ENCODE measurements around the gene OR8B3. TPM values are rescaled to one million over a fixed set of nuclear protein-coding genes. Genes with fewer than 3 reads are reported as not detected.

OR8B3 gene
- total and polyA plus RNA-seq, 10 of the 15 experiments (the other 5 are each of a cell fraction or from before 2014, with no cell fraction given), result not detected

- BruUV-seq (replicated peaks), result no TSS peak
- Histone ChIP-seq H2AFZ (ENCODE audit: control insufficient read depth, low read depth, low read length) (no peak overlapping the region), H3K36me3 (ENCODE audit: control insufficient read depth in 2 of 2, insufficient read depth in 2 of 2, low read length in 1 of 2) (no peaks in the 10 kb centered on the region), H3K27me3 (replicated peaks in 1 of 2; ENCODE audit: control insufficient read depth in 2 of 2, insufficient read depth in 2 of 2, low read length in 1 of 2) (no peaks in the 10 kb centered on the region; a peak in 3 of 4 replicates), H3K4me3 (no peak overlapping the region), H3K4me2 (ENCODE audit: control insufficient read depth, insufficient read depth) (no peak overlapping the region), H4K20me1 (ENCODE audit: control insufficient read depth, insufficient read depth) (no peaks in the 10 kb centered on the region), H3K9me3 (replicated peaks; ENCODE audit: control insufficient read depth, insufficient read depth, low read length) (no peaks in the 10 kb centered on the region), H3K27ac (ENCODE audit: control insufficient read depth, insufficient read depth) (no peak overlapping the region), H3K9ac (ENCODE audit: control insufficient read depth, insufficient read depth, low read length) (no peak overlapping the region), H3K79me2 (ENCODE audit: control insufficient read depth, insufficient read depth, low read length) (no peaks in the 10 kb centered on the region), H3K4me1 (ENCODE audit: control insufficient read depth, insufficient read depth, low read length) (no peaks in the 10 kb centered on the region)
- RAD21 ChIA-PET (ENCODE audit: unreplicated experiment), result no interaction called here
- no peak for DNase-seq (ENCODE audit: low read depth, low spot score)
- in situ Hi-C loops (cut with MboI), result no loop called here
- 21% methylated on average over 5 of the region's 5 CpGs for whole genome bisulfite sequencing (ENCODE audit: insufficient coverage, insufficient replicate concordance, low lambda C conversion rate, missing lambda C conversion rate)
- ATAC-seq, result no peak
- SMC1A ChIA-PET (ENCODE audit: uncharacterized antibody, unreplicated experiment), result no interaction called here
- CTCF ChIA-PET, result no interaction called here
- POLR2A ChIA-PET, result no interaction called here
- no peak for FAIRE-seq
- intact Hi-C loops (cut with micrococcal nuclease; ENCODE audit: unreplicated experiment), result no loop called here
- TF ChIP-seq EED (IDR thresholded peaks at IDR 0.05; ENCODE audit: low read depth) (no peak), USF1 (IDR thresholded peaks at IDR 0.05; ENCODE audit: borderline replicate concordance, extremely low read length, insufficient read depth, low read depth, low read length) (no peak), ZNF207 (IDR thresholded peaks at IDR 0.05; ENCODE audit: borderline replicate concordance) (no peak), SMAD1 (IDR thresholded peaks at IDR 0.05; ENCODE audit: low read depth, partially characterized antibody) (no peak), RAD21 (IDR thresholded peaks at IDR 0.05; ENCODE audit: insufficient read depth, low read depth, low read length) (no peak), BCL11A (IDR thresholded peaks at IDR 0.05; ENCODE audit: low read depth, low read length) (no peak), SREBF2 (IDR thresholded peaks at IDR 0.05; ENCODE audit: low read length) (no peak), EZH2 (IDR thresholded peaks at IDR 0.05; ENCODE audit: borderline replicate concordance, control insufficient read depth, low read depth, low read length) (no peak), FOXK2 (IDR thresholded peaks at IDR 0.05) (no peak), SUPT20H (IDR thresholded peaks at IDR 0.05; ENCODE audit: borderline replicate concordance, control insufficient read depth, low read depth, low read length) (no peak), ZSCAN29 (IDR thresholded peaks at IDR 0.05) (no peak)
- TF ChIP-seq, protein P1, sequence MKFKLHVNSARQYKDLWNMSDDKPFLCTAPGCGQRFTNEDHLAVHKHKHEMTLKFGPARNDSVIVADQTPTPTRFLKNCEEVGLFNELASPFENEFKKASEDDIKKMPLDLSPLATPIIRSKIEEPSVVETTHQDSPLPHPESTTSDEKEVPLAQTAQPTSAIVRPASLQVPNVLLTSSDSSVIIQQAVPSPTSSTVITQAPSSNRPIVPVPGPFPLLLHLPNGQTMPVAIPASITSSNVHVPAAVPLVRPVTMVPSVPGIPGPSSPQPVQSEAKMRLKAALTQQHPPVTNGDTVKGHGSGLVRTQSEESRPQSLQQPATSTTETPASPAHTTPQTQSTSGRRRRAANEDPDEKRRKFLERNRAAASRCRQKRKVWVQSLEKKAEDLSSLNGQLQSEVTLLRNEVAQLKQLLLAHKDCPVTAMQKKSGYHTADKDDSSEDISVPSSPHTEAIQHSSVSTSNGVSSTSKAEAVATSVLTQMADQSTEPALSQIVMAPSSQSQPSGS (IDR thresholded peaks at IDR 0.05; ENCODE audit: low read length), result no peak
- TF ChIP-seq, protein P2, sequence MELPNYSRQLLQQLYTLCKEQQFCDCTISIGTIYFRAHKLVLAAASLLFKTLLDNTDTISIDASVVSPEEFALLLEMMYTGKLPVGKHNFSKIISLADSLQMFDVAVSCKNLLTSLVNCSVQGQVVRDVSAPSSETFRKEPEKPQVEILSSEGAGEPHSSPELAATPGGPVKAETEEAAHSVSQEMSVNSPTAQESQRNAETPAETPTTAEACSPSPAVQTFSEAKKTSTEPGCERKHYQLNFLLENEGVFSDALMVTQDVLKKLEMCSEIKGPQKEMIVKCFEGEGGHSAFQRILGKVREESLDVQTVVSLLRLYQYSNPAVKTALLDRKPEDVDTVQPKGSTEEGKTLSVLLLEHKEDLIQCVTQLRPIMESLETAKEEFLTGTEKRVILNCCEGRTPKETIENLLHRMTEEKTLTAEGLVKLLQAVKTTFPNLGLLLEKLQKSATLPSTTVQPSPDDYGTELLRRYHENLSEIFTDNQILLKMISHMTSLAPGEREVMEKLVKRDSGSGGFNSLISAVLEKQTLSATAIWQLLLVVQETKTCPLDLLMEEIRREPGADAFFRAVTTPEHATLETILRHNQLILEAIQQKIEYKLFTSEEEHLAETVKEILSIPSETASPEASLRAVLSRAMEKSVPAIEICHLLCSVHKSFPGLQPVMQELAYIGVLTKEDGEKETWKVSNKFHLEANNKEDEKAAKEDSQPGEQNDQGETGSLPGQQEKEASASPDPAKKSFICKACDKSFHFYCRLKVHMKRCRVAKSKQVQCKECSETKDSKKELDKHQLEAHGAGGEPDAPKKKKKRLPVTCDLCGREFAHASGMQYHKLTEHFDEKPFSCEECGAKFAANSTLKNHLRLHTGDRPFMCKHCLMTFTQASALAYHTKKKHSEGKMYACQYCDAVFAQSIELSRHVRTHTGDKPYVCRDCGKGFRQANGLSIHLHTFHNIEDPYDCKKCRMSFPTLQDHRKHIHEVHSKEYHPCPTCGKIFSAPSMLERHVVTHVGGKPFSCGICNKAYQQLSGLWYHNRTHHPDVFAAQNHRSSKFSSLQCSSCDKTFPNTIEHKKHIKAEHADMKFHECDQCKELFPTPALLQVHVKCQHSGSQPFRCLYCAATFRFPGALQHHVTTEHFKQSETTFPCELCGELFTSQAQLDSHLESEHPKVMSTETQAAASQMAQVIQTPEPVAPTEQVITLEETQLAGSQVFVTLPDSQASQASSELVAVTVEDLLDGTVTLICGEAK (IDR thresholded peaks at IDR 0.05; ENCODE audit: borderline replicate concordance), result no peak
- TF ChIP-seq, protein P3, sequence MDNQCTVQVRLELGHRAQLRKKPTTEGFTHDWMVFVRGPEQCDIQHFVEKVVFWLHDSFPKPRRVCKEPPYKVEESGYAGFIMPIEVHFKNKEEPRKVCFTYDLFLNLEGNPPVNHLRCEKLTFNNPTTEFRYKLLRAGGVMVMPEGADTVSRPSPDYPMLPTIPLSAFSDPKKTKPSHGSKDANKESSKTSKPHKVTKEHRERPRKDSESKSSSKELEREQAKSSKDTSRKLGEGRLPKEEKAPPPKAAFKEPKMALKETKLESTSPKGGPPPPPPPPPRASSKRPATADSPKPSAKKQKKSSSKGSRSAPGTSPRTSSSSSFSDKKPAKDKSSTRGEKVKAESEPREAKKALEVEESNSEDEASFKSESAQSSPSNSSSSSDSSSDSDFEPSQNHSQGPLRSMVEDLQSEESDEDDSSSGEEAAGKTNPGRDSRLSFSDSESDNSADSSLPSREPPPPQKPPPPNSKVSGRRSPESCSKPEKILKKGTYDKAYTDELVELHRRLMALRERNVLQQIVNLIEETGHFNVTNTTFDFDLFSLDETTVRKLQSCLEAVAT (IDR thresholded peaks at IDR 0.05), result no peak
These were observed 42.3 kb upstream of the OR8B3 start for GRCh38 chr11:124441081-124441480.

Measured in GM12878 (cell line).